Activated CD4-positive, alpha-beta T cell treated with anti-CD3 and anti-CD28 coated beads, Interleukin-2, amount 50 U/mL, for 24 hours (primary cell): ENCODE data around the gene ELF4.

Experiments
- DNase-seq, 2 donors: peaks; one replicate each; pipeline ENCODE4 v3.0.0-alpha.2; 2020; ENCODE audit warnings: low read depth in 1 of 2, low spot score in 1 of 2

Gene ELF4

GRCh38 chrX:130110379-130111219 lies at the start of gene ELF4:
ELF4 (minus strand) TSS chrX:130110497; CDS start chrX:130081330, 29,167 bp downstream.
- no peak for DNase-seq

GRCh38 chrX:130159776-130160175 lies 49.5 kb upstream of the ELF4 start:
- no peak for DNase-seq

- DNase-seq = no peak
These were observed 48.0 kb upstream of the ELF4 start for GRCh38 chrX:130158311-130158710.

- DNase-seq = no peak
These were observed 45.3 kb upstream of the ELF4 start for GRCh38 chrX:130155564-130155963.

- DNase-seq = no peak
These were observed 37.3 kb upstream of the ELF4 start for GRCh38 chrX:130147631-130148030.

- no peak for DNase-seq
These were observed 34.8 kb upstream of the ELF4 start for GRCh38 chrX:130145123-130145522.

DNA sequence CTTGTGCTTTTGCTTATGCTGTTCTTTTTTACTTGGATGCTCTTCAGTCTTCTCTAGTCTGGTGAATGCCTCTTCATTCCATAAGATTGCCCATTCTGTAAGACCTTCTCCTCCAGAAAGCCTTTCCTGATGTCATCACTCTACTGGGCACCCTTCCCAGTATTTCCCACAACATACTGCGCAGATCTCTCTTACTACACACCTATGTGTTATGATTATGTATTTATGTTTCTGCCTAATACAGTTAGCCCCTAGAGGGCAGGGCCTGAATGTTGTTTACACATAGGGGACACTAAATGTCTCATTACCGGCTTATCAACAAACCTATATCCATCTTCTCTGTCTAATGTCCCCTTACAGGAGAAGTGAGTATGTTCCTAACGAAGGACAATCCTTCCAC lies 34.2 kb upstream of the ELF4 start:
- no peak for DNase-seq

DNA sequence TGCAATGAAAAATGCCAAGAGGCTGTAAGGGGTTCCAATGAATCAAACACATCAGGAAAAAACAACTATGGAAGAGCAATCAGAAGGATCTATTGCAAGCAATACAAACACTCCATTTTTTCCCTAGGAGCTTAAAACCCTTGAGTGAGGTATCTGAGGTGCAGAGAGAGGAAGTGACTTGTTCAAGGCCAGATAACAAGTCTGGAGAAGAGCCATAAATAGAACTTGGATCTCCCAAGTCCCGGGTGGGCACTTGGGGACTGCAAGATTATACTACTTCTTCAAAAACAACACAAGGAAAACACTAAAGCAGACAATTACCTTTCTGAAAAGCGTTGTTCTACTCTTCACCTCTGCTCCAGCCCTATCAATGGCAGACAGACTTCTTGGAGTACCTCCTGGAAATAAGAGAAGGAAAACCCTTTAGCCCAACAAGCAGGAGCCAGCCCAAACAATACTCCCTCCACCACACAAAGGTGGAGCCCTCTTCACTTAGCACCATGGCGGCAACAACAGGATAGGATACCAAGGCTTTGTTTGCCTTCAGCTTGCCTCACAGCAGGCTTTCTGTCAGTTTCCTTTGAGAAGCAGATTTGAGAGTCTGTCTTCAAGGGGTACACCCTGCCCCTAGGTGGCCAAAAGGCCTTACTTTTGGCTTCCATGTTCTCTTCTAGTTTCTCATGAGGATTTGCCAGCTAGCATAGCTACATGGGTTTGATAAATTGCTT lies 29.3 kb upstream of the ELF4 start:
- no peak for DNase-seq

GRCh38 chrX:130136961-130137360 lies 26.7 kb upstream of the ELF4 start:
- DNase-seq = no peak

- DNase-seq = no peak
These were observed 26.2 kb upstream of the ELF4 start for GRCh38 chrX:130136496-130136895.

DNA sequence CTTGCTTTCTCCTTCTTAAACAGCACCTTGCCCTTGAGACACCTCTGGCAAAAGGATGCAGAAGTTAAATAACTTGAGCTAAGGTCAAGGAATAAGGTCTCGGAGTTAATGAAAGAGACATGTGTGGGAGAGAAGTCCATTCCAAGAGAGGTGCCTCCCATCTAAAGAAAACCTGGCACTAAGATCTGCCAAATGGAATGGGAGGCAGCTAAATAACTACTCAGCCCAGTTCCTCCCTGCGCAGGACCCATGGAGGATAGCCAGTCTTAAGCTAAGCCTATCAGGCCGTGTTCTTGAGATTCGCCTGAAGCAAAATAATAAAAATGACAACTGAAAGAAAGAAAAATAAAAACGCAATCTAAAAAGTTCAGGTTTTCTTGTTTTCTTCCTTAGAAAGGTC lies 20.7 kb upstream of the ELF4 start:
- no peak for DNase-seq

GRCh38 chrX:130125091-130125874 lies 15.0 kb upstream of the ELF4 start:
- DNase-seq = no peak

DNA sequence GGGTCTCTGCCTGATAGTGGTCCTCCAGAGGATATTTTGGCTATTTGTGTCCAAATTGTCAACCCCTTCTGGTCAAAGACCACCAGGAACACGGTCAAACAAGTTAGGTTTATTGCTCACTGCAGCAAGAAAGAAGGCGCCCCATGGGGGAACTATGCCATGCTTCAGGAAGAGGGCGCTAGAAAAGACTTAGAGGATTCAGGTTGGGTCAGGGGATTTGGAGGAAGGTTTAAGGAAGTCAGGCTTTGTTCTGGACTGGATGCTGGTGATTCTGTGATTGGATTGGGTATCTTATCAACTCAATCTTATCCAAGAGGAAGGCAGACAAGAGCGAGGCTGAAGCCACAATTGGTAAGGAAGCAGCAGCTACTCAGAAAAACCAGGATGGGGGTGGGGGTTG lies 14.3 kb upstream of the ELF4 start:
- no peak for DNase-seq

DNA sequence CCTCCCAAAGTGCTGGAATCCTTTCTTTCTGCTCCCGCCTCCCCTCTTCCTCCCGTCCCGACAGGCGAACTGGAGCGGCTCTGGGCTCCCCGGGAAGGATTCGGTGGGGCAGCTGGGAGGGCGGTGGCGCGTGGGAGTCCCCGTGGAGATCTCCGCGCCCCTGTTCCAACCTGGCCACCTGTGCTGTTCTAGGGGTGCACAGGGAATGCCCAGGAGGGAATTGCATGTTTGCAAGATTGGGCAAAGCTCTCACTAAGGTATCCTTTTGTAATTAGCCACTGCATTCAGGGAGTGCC lies 11.2 kb upstream of the ELF4 start:
- DNase-seq = no peak

- peak; percentile 49 for DNase-seq
These were observed 10.6 kb upstream of the ELF4 start for GRCh38 chrX:130120746-130121504.

GRCh38 chrX:130120321-130120731 lies 10.0 kb upstream of the ELF4 start:
- DNase-seq = no peak

- no peak for DNase-seq
These were observed 9.1 kb upstream of the ELF4 start for GRCh38 chrX:130119312-130119898.

DNA sequence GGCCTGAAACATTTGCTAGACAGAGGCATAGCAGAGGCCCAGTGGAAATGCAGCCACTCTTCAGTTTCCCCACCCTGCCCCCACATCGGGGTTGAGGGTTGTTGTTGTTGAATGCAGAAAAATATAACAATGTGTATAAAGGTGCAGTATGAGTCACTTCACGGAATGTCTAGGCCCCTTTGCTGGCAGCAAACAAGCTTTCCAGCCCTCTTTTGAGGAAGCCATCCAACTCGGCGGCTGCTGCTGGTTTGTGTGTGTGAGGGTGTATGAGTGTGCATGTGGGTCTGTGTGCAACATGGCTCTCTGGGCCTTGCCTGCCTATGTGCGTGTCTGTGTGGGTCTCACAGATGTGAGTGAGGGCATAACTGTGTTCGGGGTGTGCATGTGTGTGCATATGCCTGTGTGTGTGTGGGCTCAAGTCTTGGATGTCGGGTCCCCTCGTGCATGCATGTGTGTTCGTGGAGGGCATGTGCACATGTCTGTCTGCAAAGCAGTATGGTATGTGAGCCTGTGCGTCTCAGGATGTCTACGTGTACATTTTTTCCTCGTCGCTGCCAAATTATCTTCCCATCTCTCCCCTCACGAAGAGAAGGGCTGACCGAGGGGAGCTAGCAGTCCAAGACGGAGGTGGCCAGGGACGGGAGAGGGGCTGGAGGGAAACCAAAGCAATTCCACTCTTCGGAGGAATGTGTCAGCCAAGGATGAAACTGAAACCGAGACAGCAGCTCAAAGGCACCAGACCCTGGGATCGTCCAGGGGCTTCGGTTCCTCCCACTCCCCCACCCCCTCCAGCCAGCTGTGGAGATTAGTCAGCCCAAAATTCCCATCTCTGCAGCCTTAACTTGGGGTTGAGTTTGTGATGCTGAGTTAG lies 8.4 kb upstream of the ELF4 start:
- no peak for DNase-seq

DNA sequence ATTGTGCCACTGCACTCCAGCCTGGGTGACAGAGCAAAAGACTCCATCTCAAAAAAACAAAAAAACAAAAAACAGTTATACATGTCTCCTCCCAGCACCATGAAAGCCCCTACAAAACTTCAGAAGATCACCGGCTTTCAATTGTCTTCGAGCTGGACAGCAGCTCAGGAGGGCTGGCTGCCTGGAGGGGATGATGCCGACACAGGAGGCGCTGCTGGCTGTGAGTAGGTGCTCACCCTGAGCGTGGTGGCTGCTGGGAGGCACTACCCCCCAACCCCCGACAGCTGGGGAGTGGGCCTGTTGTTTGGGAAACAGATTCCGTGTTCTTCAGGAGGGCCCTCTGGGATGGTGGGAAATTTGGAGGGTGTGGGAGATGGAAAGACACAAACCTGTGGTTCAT lies 6.9 kb upstream of the ELF4 start:
- DNase-seq = no peak
